ENCODE measurements around the gene PRKAG3.

- TF ChIP-seq CTCF (conservative IDR thresholded peaks at IDR 0.05; ENCODE audit: low read depth, low read length) (no peak), EZH2 (IDR thresholded peaks at IDR 0.05; ENCODE audit: borderline replicate concordance, low read depth, low read length, poor library complexity, severe bottlenecking) (no peak)
Measured at GRCh38 chr2:218831378-218831990, at the start of gene PRKAG3.
